KOPT-K1 (cell line): ENCODE data around the gene IFRD2.

Experiments
- H3K27ac ChIP-seq: fragments of 200-600 bp; sonication (generic); 2 replicates; pipeline ENCODE4 v1.5.1; 2016; ENCODE audit warnings: antibody characterized with exemption, mild to moderate bottlenecking, low read depth, low read length; ENCODE audit not compliant: poor library complexity, severe bottlenecking
- H3K36me3 ChIP-seq: fragments of 200-600 bp; sonication (generic); 2 replicates; pipeline ENCODE4 v1.5.1; 2017; ENCODE audit warnings: antibody characterized with exemption, mild to moderate bottlenecking, low read length, moderate library complexity; ENCODE audit not compliant: insufficient read depth
- H3K9me3 ChIP-seq: fragments of 200-600 bp; sonication (generic); 2 replicates; pipeline ENCODE4 v1.5.1; 2017; ENCODE audit warnings: antibody characterized with exemption, low read length, mild to moderate bottlenecking; ENCODE audit not compliant: insufficient read depth, poor library complexity, severe bottlenecking

IFRD2 gene

GRCh38 chr3:50292159-50293078, at the start of gene IFRD2:
Gene IFRD2, minus strand, starts transcription at chr3:50292429. Its CDS starts 155 bp downstream, at chr3:50292274.
- Histone ChIP-seq H3K9me3 (no peaks in the 10 kb centered on the region), H3K36me3 (peaks cover 32% of the 10 kb centered on the region), H3K27ac (peak within 1 kb of the TSS; percentile 79)

GRCh38 chr3:50341537-50341936, 49.3 kb upstream of the IFRD2 start:
- Histone ChIP-seq H3K36me3 (no peaks in the 10 kb centered on the region), H3K27ac (no peak overlapping the region), H3K9me3 (no peaks in the 10 kb centered on the region)

GRCh38 chr3:50340448-50341329, 48.5 kb upstream of the IFRD2 start, which contains the start of gene RASSF1:
Gene RASSF1, minus strand, starts transcription at chr3:50340836. Its CDS starts 31 bp downstream, at chr3:50340805.
- Histone ChIP-seq H3K36me3 (0 out of 2 replicates have a peak, but pooled peaks cover 2% of the 10 kb centered on the region), H3K27ac (no peak within 1 kb of the TSS), H3K9me3 (no peaks in the 10 kb centered on the region)

- Histone ChIP-seq H3K27ac (no peak overlapping the region), H3K36me3 (0 out of 2 replicates have a peak, but pooled peaks cover 5% of the 10 kb centered on the region)
Observed at GRCh38 chr3:50340147-50340447, 47.9 kb upstream of the IFRD2 start.

GRCh38 chr3:50339485-50340146, 47.4 kb upstream of the IFRD2 start:
- Histone ChIP-seq H3K27ac (no peak overlapping the region), H3K9me3 (no peaks in the 10 kb centered on the region), H3K36me3 (peaks cover 8% of the 10 kb centered on the region)

More at GRCh38 chr3:50340147-50340447, 47.9 kb upstream of the IFRD2 start:
- no peaks in the 10 kb centered on the region for H3K9me3 ChIP-seq

- Histone ChIP-seq H3K36me3 (peaks cover 15% of the 10 kb centered on the region), H3K9me3 (no peaks in the 10 kb centered on the region), H3K27ac (peak overlapping the region; percentile 89)
Observed at GRCh38 chr3:50338965-50339364, 46.7 kb upstream of the IFRD2 start.

- H3K9me3 ChIP-seq = no peaks in the 10 kb centered on the region
- H3K36me3 ChIP-seq = peaks cover 31% of the 10 kb centered on the region
- peak overlapping the region; percentile 89 for H3K27ac ChIP-seq
Observed at GRCh38 chr3:50337175-50337861, 45.1 kb upstream of the IFRD2 start.

- Histone ChIP-seq H3K36me3 (peaks cover 38% of the 10 kb centered on the region), H3K27ac (peak overlapping the region; percentile 89)
Observed at GRCh38 chr3:50336452-50337174, 44.4 kb upstream of the IFRD2 start.

GRCh38 chr3:50334339-50335075, 42.3 kb upstream of the IFRD2 start:
- no peak overlapping the region for H3K27ac ChIP-seq
- H3K9me3 ChIP-seq = no peaks in the 10 kb centered on the region
- peaks cover 60% of the 10 kb centered on the region for H3K36me3 ChIP-seq

More at GRCh38 chr3:50336452-50337174, 44.4 kb upstream of the IFRD2 start:
- no peaks in the 10 kb centered on the region for H3K9me3 ChIP-seq

GRCh38 chr3:50333744-50334328, 41.6 kb upstream of the IFRD2 start:
- Histone ChIP-seq H3K27ac (no peak overlapping the region), H3K36me3 (peaks cover 64% of the 10 kb centered on the region), H3K9me3 (no peaks in the 10 kb centered on the region)

GRCh38 chr3:50331364-50331907, 39.2 kb upstream of the IFRD2 start:
- Histone ChIP-seq H3K36me3 (peaks cover 64% of the 10 kb centered on the region), H3K27ac (no peak overlapping the region), H3K9me3 (no peaks in the 10 kb centered on the region)

GRCh38 chr3:50330330-50330729, 38.1 kb upstream of the IFRD2 start:
- H3K9me3 ChIP-seq = no peaks in the 10 kb centered on the region
- no peak overlapping the region for H3K27ac ChIP-seq
- peaks cover 68% of the 10 kb centered on the region for H3K36me3 ChIP-seq
